ENCODE data around the gene SYT5.

SYT5 gene

GRCh38 chr19:55165952-55166529, 14.0 kb downstream of the SYT5 start:
- no peak for FAIRE-seq
- no peak for DNase-seq (ENCODE audit: insufficient read length, low spot score)
- TF ChIP-seq CTCF (IDR thresholded peaks at IDR 0.05; ENCODE audit: insufficient read depth, missing control alignments), result peak; percentile 61

GRCh38 chr19:55161571-55162322, 18.3 kb downstream of the SYT5 start:
- TF ChIP-seq CTCF (IDR thresholded peaks at IDR 0.05; ENCODE audit: insufficient read depth, missing control alignments), result no peak
- no peak for FAIRE-seq

GRCh38 chr19:55160986-55161365, 19.1 kb downstream of the SYT5 start:
- FAIRE-seq, result no peak
- no peak for DNase-seq (ENCODE audit: insufficient read length, low spot score)

More at GRCh38 chr19:55161571-55162322, 18.3 kb downstream of the SYT5 start:
- no peak for DNase-seq (ENCODE audit: insufficient read length, low spot score)

GRCh38 chr19:55160128-55160985, 19.7 kb downstream of the SYT5 start:
- peak; percentile 82 for TF ChIP-seq CTCF (IDR thresholded peaks at IDR 0.05; ENCODE audit: insufficient read depth, missing control alignments)
- peak; percentile 100 for DNase-seq (ENCODE audit: insufficient read length, low spot score)
- no peak for FAIRE-seq

More at GRCh38 chr19:55160986-55161365, 19.1 kb downstream of the SYT5 start:
- no peak for TF ChIP-seq CTCF (IDR thresholded peaks at IDR 0.05; ENCODE audit: insufficient read depth, missing control alignments)

DNA sequence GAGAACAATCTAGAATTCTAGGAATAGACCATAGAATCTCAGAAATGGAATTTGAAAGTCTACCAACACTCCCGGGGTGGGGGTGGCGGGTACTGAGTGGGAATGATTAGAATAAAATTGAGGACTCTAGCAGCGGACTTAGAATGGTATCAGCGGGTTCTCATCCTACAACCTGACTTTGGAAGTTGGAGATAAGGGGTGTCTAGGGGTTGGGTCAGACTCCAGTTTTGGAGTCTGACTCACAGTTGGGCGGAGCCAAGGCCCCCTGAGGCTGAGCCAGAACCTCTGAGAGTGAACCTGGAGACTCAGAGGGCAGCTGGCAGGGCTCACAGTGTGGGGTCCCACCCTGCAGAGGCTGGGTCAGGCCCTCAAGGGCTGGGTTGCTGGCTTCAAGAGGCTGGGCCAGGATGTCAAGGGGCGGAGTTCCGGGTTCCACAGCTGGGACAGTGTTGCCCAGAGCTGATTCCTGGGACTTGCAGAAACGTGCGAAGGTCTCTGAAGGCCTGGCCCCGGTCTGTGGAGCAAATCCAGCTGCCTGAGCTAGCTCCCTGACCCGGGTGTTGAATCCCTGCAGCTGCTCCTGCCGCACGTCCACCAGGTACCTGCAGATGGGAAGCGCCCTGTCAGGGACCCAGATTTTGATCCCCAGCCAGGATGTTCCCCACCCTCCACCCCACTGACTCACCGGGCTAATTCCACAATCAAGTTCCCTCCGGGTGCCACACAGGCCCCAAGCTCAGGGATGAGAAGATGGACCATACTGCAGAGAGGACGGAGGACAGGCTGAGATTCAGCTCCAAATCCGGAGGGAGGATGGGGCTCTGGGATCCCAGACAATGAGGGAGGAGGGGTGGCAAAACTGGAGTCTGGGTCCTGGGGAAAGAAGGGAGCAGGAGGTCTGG, 21.0 kb downstream of the SYT5 start:
- TF ChIP-seq CTCF (IDR thresholded peaks at IDR 0.05; ENCODE audit: insufficient read depth, missing control alignments), result no peak
- DNase-seq (ENCODE audit: insufficient read length, low spot score) (no peak), FAIRE-seq (no peak)

- no peak for FAIRE-seq
- TF ChIP-seq CTCF (IDR thresholded peaks at IDR 0.05; ENCODE audit: insufficient read depth, missing control alignments), result no peak
Observed at GRCh38 chr19:55158423-55158822, 21.7 kb downstream of the SYT5 start.

More at GRCh38 chr19:55158423-55158822, 21.7 kb downstream of the SYT5 start:
- DNase-seq (ENCODE audit: insufficient read length, low spot score), result no peak

Data from D721Med (cell line).